ENCODE data around the gene ARL2. TPM values are rescaled to one million over a fixed set of nuclear protein-coding genes. Genes with fewer than 3 reads are reported as not detected.
A peak's percentile ranks its signal among the peaks of the same experiment; 100 is the strongest.
"Not testable (repeated sequence)": the region's sequence is repeated elsewhere in the genome, so short reads cannot be mapped to it uniquely, and the experiment has no call there.

ARL2 gene
- total RNA-seq, 5 donors from 2014 or later (not counting 1 experiment from before 2014, with no cell fraction given): 19.7 to 44.3 (median 39.5) TPM

GRCh38 chr11:64976651-64977050 lies 37.3 kb upstream of the ARL2 start:
- Histone ChIP-seq H3K4me3 (ENCODE audit: control insufficient read depth in 1 of 2, extremely low read depth in 1 of 2, low read length in 1 of 2) (no peak overlapping the region), H3K9me3 (no peaks in the 10 kb centered on the region), H3K4me1 (ENCODE audit: control insufficient read depth in 1 of 2, extremely low read depth in 1 of 2, insufficient read depth in 2 of 2, low read length in 2 of 2) (peaks cover 2 to 10% of the 10 kb centered on the region in 2 experiments), H3K27ac (ENCODE audit: low read length) (no peak overlapping the region), H3K27me3 (replicated peaks in 1 of 2; ENCODE audit: control insufficient read depth in 2 of 2, extremely low read depth in 1 of 2, insufficient read depth in 2 of 2, low read length in 1 of 2) (peaks cover 0 to 12% of the 10 kb centered on the region in 2 experiments), H3K36me3 (ENCODE audit: control insufficient read depth in 2 of 2, extremely low read depth in 1 of 2, insufficient read depth in 1 of 2, low read length in 1 of 2) (no peaks in the 10 kb centered on the region)
- Mint-ChIP-seq H3K9me3 (no peaks in the 10 kb centered on the region), H3K27me3 (peaks cover 5 to 7% of the 10 kb centered on the region in 2 donors), H3K4me3 (no peak overlapping the region), H3K4me1 (peaks cover 0 to 10% (median 5%) of the 10 kb centered on the region in 3 donors), H3K36me3 (no peaks in the 10 kb centered on the region), H3K27ac (no peak overlapping the region)
- ChIA-PET CTCF (no interaction called here), POLR2A (no interaction called here)
- WGBS (ENCODE audit: insufficient coverage): no CpG with 5 or more reads among the region's 2 CpGs
- no peak for DNase-seq
- no peak for ATAC-seq (replicated peaks in 1 of 4)

DNA sequence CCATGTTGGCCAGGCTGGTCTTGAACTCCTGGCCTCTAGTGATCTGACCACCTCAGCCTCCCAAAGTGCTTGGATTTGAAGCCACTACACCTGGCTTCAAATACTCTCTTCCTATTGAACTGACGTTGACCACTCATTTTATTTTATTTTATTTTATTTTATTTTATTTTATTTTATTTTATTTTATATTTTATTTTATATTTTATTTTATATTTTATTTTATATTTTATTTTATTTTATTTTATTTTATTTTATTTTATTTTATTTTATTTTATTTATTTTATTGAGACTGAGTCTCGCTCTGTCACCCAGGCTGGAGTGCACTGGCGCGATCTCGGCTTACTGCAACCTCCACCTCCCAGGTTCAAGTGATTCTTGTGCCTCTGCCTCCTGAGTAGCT lies 30.6 kb upstream of the ARL2 start:
- DNase-seq; H3K4me1 ChIP-seq (ENCODE audit: control insufficient read depth in 1 of 2, extremely low read depth in 1 of 2, insufficient read depth in 2 of 2, low read length in 2 of 2); H3K4me3 ChIP-seq (ENCODE audit: control insufficient read depth in 1 of 2, extremely low read depth in 1 of 2, low read length in 1 of 2); H3K9me3 Mint-ChIP-seq; H3K27ac Mint-ChIP-seq; H3K36me3 Mint-ChIP-seq; H3K9me3 ChIP-seq; CTCF ChIA-PET; H3K36me3 ChIP-seq (ENCODE audit: control insufficient read depth in 2 of 2, extremely low read depth in 1 of 2, insufficient read depth in 1 of 2, low read length in 1 of 2); H3K4me1 Mint-ChIP-seq; ATAC-seq (replicated peaks in 1 of 4); H3K27ac ChIP-seq (ENCODE audit: low read length); POLR2A ChIA-PET; H3K4me3 Mint-ChIP-seq: not testable (repeated sequence)
- peaks cover 0 to 18% of the 10 kb centered on the region in 2 experiments for H3K27me3 ChIP-seq (replicated peaks in 1 of 2; ENCODE audit: control insufficient read depth in 2 of 2, extremely low read depth in 1 of 2, insufficient read depth in 2 of 2, low read length in 1 of 2)
- peaks cover 10 to 17% of the 10 kb centered on the region in 2 donors for H3K27me3 Mint-ChIP-seq
- no CpG with 5 or more reads among the region's 5 CpGs for WGBS (ENCODE audit: insufficient coverage)

DNA sequence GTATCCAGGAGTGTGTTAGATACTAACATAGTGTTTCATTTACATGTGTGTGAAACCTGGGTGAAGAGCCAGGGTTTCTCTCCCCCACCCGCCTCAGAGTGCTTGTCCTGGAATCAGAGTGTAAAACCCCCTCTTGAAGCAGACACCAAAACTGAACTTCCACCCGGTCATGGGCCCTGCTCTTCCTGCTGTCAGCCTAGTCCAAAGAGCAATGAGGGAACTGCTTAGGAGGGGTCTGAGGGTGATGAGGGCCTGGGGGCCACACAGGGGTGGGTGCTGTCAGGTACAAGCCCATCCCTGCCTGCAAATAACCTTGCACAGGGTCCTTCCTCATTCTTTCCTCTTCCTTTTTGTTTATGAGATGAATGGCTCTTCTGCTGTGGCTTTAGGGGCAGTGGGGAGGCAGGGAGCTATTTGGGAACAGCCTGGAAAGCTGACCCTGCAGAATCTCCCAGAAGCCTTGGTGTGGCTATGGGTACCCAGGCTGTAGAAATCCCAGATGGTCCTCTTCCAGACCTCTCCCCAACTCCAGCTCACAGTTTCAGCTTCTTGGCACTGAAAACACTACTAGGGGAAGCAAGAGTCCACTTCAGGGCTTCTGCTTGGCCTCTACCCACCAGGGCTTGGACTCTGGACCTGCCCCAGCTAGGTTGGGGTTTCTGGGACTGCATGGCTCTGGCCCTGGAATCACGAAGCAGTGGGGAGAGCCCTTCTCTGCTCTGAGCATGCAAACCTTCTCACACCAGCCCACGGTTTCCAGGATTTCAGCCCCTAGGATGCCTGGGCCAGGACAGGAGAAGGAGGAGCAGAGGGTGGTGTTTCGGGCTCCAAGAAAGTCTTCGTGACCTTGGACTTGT lies 25.7 kb upstream of the ARL2 start:
- Mint-ChIP-seq H3K27me3 (peaks cover 3 to 11% of the 10 kb centered on the region in 2 donors), H3K4me3 (no peak overlapping the region), H3K36me3 (no peaks in the 10 kb centered on the region), H3K9me3 (no peaks in the 10 kb centered on the region), H3K27ac (no peak overlapping the region), H3K4me1 (peaks cover 13 to 22% (median 14%) of the 10 kb centered on the region in 3 donors)
- ChIA-PET CTCF (interaction anchor here in 1 of 2 donors (0.6 kb wide), 1 partner anchor 1395 kb away, joined by 7 read pairs; no protein-coding TSS in a partner anchor), POLR2A (no interaction called here)
- H3K4me3 ChIP-seq (ENCODE audit: control insufficient read depth in 1 of 2, extremely low read depth in 1 of 2, low read length in 1 of 2): no peak overlapping the region
- no peak for DNase-seq
- no peak overlapping the region for H3K27ac ChIP-seq (ENCODE audit: low read length)
- H3K9me3 ChIP-seq: no peaks in the 10 kb centered on the region
- peaks cover 0 to 26% of the 10 kb centered on the region in 2 experiments for H3K27me3 ChIP-seq (replicated peaks in 1 of 2; ENCODE audit: control insufficient read depth in 2 of 2, extremely low read depth in 1 of 2, insufficient read depth in 2 of 2, low read length in 1 of 2)
- peaks cover 2 to 13% of the 10 kb centered on the region in 2 experiments for H3K4me1 ChIP-seq (ENCODE audit: control insufficient read depth in 1 of 2, extremely low read depth in 1 of 2, insufficient read depth in 2 of 2, low read length in 2 of 2)
- WGBS (ENCODE audit: insufficient coverage): 92% methylated on average over 2 of the region's 6 CpGs
- H3K36me3 ChIP-seq (ENCODE audit: control insufficient read depth in 2 of 2, extremely low read depth in 1 of 2, insufficient read depth in 1 of 2, low read length in 1 of 2): no peaks in the 10 kb centered on the region
- ATAC-seq (replicated peaks in 1 of 4): no peak

DNA sequence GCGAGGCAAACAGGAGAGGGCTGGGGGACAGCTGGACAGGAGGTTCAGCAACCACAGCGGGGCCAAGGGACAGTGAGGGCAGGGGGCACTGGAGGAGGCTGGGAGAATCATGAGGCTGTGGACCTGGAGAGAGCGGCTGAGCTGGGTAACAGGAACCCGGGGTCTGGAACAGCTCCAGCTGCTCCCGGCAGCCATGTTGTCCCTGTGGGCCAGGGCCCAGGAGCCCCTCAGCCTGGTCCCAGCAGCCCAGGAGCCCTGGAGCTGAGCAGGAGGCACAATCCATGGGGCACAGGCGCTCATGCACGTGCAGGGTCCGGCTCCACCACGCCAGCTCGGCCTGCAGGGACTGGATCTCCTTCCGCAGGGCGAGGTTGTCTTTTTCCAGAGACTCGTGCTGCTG lies 24.5 kb upstream of the ARL2 start:
- ATAC-seq (replicated peaks in 1 of 4): no peak
- peaks cover 3 to 9% of the 10 kb centered on the region in 2 donors for H3K27me3 Mint-ChIP-seq
- no peak overlapping the region for H3K4me3 Mint-ChIP-seq
- Histone ChIP-seq H3K4me1 (ENCODE audit: control insufficient read depth in 1 of 2, extremely low read depth in 1 of 2, insufficient read depth in 2 of 2, low read length in 2 of 2) (peaks cover 2 to 13% of the 10 kb centered on the region in 2 experiments), H3K27me3 (replicated peaks in 1 of 2; ENCODE audit: control insufficient read depth in 2 of 2, extremely low read depth in 1 of 2, insufficient read depth in 2 of 2, low read length in 1 of 2) (peaks cover 0 to 29% of the 10 kb centered on the region in 2 experiments), H3K4me3 (ENCODE audit: control insufficient read depth in 1 of 2, extremely low read depth in 1 of 2, low read length in 1 of 2) (no peak overlapping the region), H3K9me3 (no peaks in the 10 kb centered on the region), H3K36me3 (ENCODE audit: control insufficient read depth in 2 of 2, extremely low read depth in 1 of 2, insufficient read depth in 1 of 2, low read length in 1 of 2) (no peaks in the 10 kb centered on the region), H3K27ac (ENCODE audit: low read length) (no peak overlapping the region)
- H3K4me1 Mint-ChIP-seq: peaks cover 13 to 22% (median 14%) of the 10 kb centered on the region in 3 donors
- no peak overlapping the region for H3K27ac Mint-ChIP-seq
- H3K9me3 Mint-ChIP-seq: no peaks in the 10 kb centered on the region
- ChIA-PET CTCF (no interaction called here), POLR2A (no interaction called here)
- no peaks in the 10 kb centered on the region for H3K36me3 Mint-ChIP-seq
- no peak for DNase-seq
- 83% methylated on average over 12 of the region's 13 CpGs for WGBS (ENCODE audit: insufficient coverage)

- Mint-ChIP-seq H3K27me3 (peaks cover 2 to 7% of the 10 kb centered on the region in 2 donors), H3K27ac (peak overlapping the region in 1 of 2 donors; percentile 72), H3K4me1 (peaks cover 13 to 22% (median 14%) of the 10 kb centered on the region in 3 donors), H3K4me3 (peak overlapping the region in 2 of 3 donors; percentile 11 to 22), H3K9me3 (no peaks in the 10 kb centered on the region), H3K36me3 (no peaks in the 10 kb centered on the region)
- Histone ChIP-seq H3K4me1 (ENCODE audit: control insufficient read depth in 1 of 2, extremely low read depth in 1 of 2, insufficient read depth in 2 of 2, low read length in 2 of 2) (peaks cover 2 to 13% of the 10 kb centered on the region in 2 experiments), H3K9me3 (no peaks in the 10 kb centered on the region), H3K27ac (ENCODE audit: low read length) (no peak overlapping the region), H3K4me3 (ENCODE audit: control insufficient read depth in 1 of 2, extremely low read depth in 1 of 2, low read length in 1 of 2) (no peak overlapping the region), H3K27me3 (replicated peaks in 1 of 2; ENCODE audit: control insufficient read depth in 2 of 2, extremely low read depth in 1 of 2, insufficient read depth in 2 of 2, low read length in 1 of 2) (peaks cover 0 to 31% of the 10 kb centered on the region in 2 experiments), H3K36me3 (ENCODE audit: control insufficient read depth in 2 of 2, extremely low read depth in 1 of 2, insufficient read depth in 1 of 2, low read length in 1 of 2) (no peaks in the 10 kb centered on the region)
- ATAC-seq (replicated peaks in 1 of 4) (no peak), DNase-seq (no peak)
- CTCF ChIA-PET: no interaction called here
- POLR2A ChIA-PET: no interaction called here
- 37% methylated on average over 3 of the region's 15 CpGs for whole genome bisulfite sequencing (ENCODE audit: insufficient coverage)
Measured at GRCh38 chr11:64990222-64990923, 23.6 kb upstream of the ARL2 start.

DNA sequence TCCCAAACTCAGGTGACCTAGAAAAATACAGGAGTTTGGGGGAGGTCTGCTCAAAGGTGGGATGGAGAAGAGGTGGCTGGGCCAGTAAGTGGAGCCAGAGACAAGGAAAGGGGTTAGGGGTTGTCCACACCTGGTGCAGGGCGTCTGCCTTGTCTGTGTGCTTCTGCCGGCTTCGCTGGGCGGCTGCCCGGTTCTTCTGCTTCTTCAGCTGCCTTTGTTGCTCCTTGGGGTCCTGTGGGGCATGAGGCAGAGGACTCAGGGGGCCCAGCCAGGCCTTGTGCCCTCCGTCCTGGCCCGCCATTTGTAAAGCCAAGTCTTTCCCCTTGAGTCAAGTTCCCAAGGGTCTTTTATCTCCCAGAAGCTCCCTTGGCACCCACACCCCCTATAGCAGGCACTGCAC lies 19.6 kb upstream of the ARL2 start:
- no peaks in the 10 kb centered on the region for H3K36me3 ChIP-seq (ENCODE audit: control insufficient read depth in 2 of 2, extremely low read depth in 1 of 2, insufficient read depth in 1 of 2, low read length in 1 of 2)

More for the DNA sequence above, 19.6 kb upstream of the ARL2 start:
- Mint-ChIP-seq H3K4me1 (peaks cover 18 to 30% (median 22%) of the 10 kb centered on the region in 3 donors), H3K36me3 (no peaks in the 10 kb centered on the region), H3K4me3 (no peak overlapping the region), H3K27ac (no peak overlapping the region), H3K9me3 (no peaks in the 10 kb centered on the region), H3K27me3 (peaks cover 1 to 4% of the 10 kb centered on the region in 2 donors)
- POLR2A ChIA-PET: interaction anchor here in 1 of 2 donors (0.5 kb wide), 1 partner anchor 39 kb away, joined by 4 read pairs; no protein-coding TSS in a partner anchor
- CTCF ChIA-PET: no interaction called here
- peaks cover 0 to 29% of the 10 kb centered on the region in 2 experiments for H3K27me3 ChIP-seq (replicated peaks in 1 of 2; ENCODE audit: control insufficient read depth in 2 of 2, extremely low read depth in 1 of 2, insufficient read depth in 2 of 2, low read length in 1 of 2)
- no peak overlapping the region for H3K4me3 ChIP-seq (ENCODE audit: control insufficient read depth in 1 of 2, extremely low read depth in 1 of 2, low read length in 1 of 2)
- 81% methylated on average over 5 of the region's 7 CpGs for WGBS (ENCODE audit: insufficient coverage)
- ATAC-seq (replicated peaks in 1 of 4) (no peak), DNase-seq (no peak)
- no peak overlapping the region for H3K27ac ChIP-seq (ENCODE audit: low read length)
- H3K4me1 ChIP-seq (ENCODE audit: control insufficient read depth in 1 of 2, extremely low read depth in 1 of 2, insufficient read depth in 2 of 2, low read length in 2 of 2): peaks cover 2 to 18% of the 10 kb centered on the region in 2 experiments
- H3K9me3 ChIP-seq: no peaks in the 10 kb centered on the region

All from T-cell (primary cell).